HCT116 (cell line): ENCODE measurements around the gene RND3. TPM values are rescaled to one million over a fixed set of nuclear protein-coding genes. Genes with fewer than 3 reads are reported as not detected.

Source experiments
- ATAC-seq: fragments of 200-7000 bp; cut with Tn5 transposase; 2 replicates; pipeline ENCODE4 v1.9.1; 2020; ENCODE audit warnings: mild to moderate bottlenecking, moderate library complexity
- BruUV-seq: library from RNA; stranded (reverse); fragments of 400-500 nt; replicated peaks from 2 replicates; lab custom pipeline; 2021; lab: Mats Ljungman, UMichigan
- CTCF ChIA-PET: fragments of 300-600 bp; sonication (Branson Sonifier 250); formaldehyde crosslinking; loops from one replicate; lab custom pipeline; 2021; ENCODE audit warnings: antibody characterized with exemption; lab: Charles Lee
- POLR2A ChIA-PET: fragments of 300-600, 350-600 bp; sonication (Branson Sonifier 250); formaldehyde crosslinking; loops from one replicate; lab custom pipeline; 2021; ENCODE audit warnings: antibody characterized with exemption; lab: Charles Lee
- RAD21 ChIA-PET, 2 experiments: fragments of 300-600 bp; sonication (Branson Sonifier 250); formaldehyde crosslinking; loops; one replicate each; lab custom pipeline; 2023; ENCODE audit warnings: low total read pairs in 2 of 2; ENCODE audit not compliant: uncharacterized antibody in 2 of 2, unreplicated experiment in 2 of 2, low non-redundant PET in 1 of 2; lab: Charles Lee
- DNase-seq: peaks from one replicate; pipeline ENCODE4 v3.0.0-alpha.2; 2010; ENCODE audit warnings: low read depth, low spot score
- H2AFZ ChIP-seq: fragments of 200-600 bp; shearing (Covaris generic), sonication (generic); 2 replicates; pipeline ENCODE4 v1.6.1; 2017; ENCODE audit warnings: low read depth, mixed run types, mixed read lengths, antibody characterized with exemption, low read length; ENCODE audit not compliant: poor library complexity, severe bottlenecking
- H3K27ac ChIP-seq: 2 replicates; pipeline ENCODE4 v1.5.1; 2012; ENCODE audit warnings: low read depth, low read length
- H3K27me3 ChIP-seq: fragments of 200-600 bp; sonication (generic); 2 replicates; pipeline ENCODE4 v1.6.1; 2016; ENCODE audit warnings: mixed run types, low read length, mixed read lengths; ENCODE audit not compliant: insufficient read depth
- H3K36me3 ChIP-seq, 2 experiments: fragments of 200-500 bp in 1 of 2; fragments of 200-600 bp in 1 of 2; sonication (Bioruptor generic) in 1 of 2; sonication (generic) in 1 of 2; 2 replicates each; pipeline versions ENCODE4 v1.5.1 to v1.6.1; 2014 to 2016; ENCODE audit warnings: low read length in 2 of 2, inconsistent platforms in 1 of 2, mixed read lengths in 1 of 2, mixed run types in 1 of 2; ENCODE audit not compliant: insufficient read depth in 2 of 2, control insufficient read depth in 1 of 2
- H3K4me1 ChIP-seq, 2 experiments: fragments of 200-600 bp in 1 of 2; sonication (generic) in 1 of 2; 2 replicates each; pipeline versions ENCODE4 v1.5.1 to v1.6.1; 2012 to 2017; ENCODE audit warnings: low read length in 2 of 2, inconsistent platforms in 1 of 2, mild to moderate bottlenecking in 1 of 2, mixed read lengths in 1 of 2, mixed run types in 1 of 2, moderate library complexity in 1 of 2; ENCODE audit not compliant: insufficient read depth in 2 of 2, control insufficient read depth in 1 of 2
- H3K4me2 ChIP-seq: fragments of 200-600 bp; sonication (generic); 2 replicates; pipeline ENCODE4 v1.6.1; 2017; ENCODE audit warnings: mixed run types, low read length, mixed read lengths
- H3K4me3 ChIP-seq, 2 experiments: fragments of 200-600 bp in 1 of 2; sonication (generic) in 1 of 2; replicated peaks in 1 of 2; 2 replicates each; pipeline ENCODE4 v1.5.1; 2011 to 2016; ENCODE audit warnings: low read length in 2 of 2, control low read depth in 1 of 2, low read depth in 1 of 2, mild to moderate bottlenecking in 1 of 2, mixed read lengths in 1 of 2, mixed run types in 1 of 2
- H3K79me2 ChIP-seq: fragments of 200-600 bp; sonication (generic); 2 replicates; pipeline ENCODE4 v1.6.1; 2017; ENCODE audit warnings: mild to moderate bottlenecking, mixed run types, low read length, moderate library complexity, mixed read lengths; ENCODE audit not compliant: insufficient read depth
- H3K9ac ChIP-seq: fragments of 200-600 bp; sonication (generic); 2 replicates; pipeline ENCODE4 v1.6.1; 2016; ENCODE audit warnings: low read length, mixed read lengths
- H3K9me2 ChIP-seq: fragments of 200-600 bp; sonication (generic), shearing (Covaris generic); 2 replicates; pipeline ENCODE4 v1.6.1; 2017; ENCODE audit warnings: mixed run types, mild to moderate bottlenecking, moderate library complexity; ENCODE audit not compliant: insufficient read depth
- H3K9me3 ChIP-seq, 2 experiments: fragments of 200-500 bp in 1 of 2; fragments of 200-600 bp in 1 of 2; sonication (Bioruptor generic) in 1 of 2; sonication (generic) in 1 of 2; 2 replicates each; pipeline ENCODE4 v1.6.1; 2014 to 2017; ENCODE audit warnings: low read length in 2 of 2, mixed read lengths in 2 of 2, inconsistent platforms in 1 of 2, low read depth in 1 of 2, mild to moderate bottlenecking in 1 of 2, mixed run types in 1 of 2, moderate library complexity in 1 of 2; ENCODE audit not compliant: control insufficient read depth in 1 of 2, insufficient read depth in 1 of 2
- H4K20me1 ChIP-seq: fragments of 200-600 bp; sonication (generic), shearing (Covaris generic); 2 replicates; pipeline ENCODE4 v1.6.1; 2017; ENCODE audit warnings: mixed run types, mild to moderate bottlenecking, moderate library complexity; ENCODE audit not compliant: insufficient read depth
- ATF3 ChIP-seq: IDR thresholded peaks from 2 replicates; pipeline ENCODE4 v1.6.1; 2012
- CBX3 ChIP-seq: IDR thresholded peaks from 2 replicates; pipeline ENCODE4 v1.6.1; 2012; ENCODE audit warnings: low read depth
- CEBPB ChIP-seq: IDR thresholded peaks from 2 replicates; pipeline ENCODE4 v1.6.1; 2012; ENCODE audit warnings: low read depth
- CTCF ChIP-seq, 3 experiments: fragments of 200-600 bp in 1 of 3; sonication (generic) in 1 of 3; IDR thresholded peaks in 2 of 3; conservative IDR thresholded peaks in 1 of 3; 2 replicates each; pipeline ENCODE4 v1.5.1; 2012 to 2017; ENCODE audit warnings: low read depth in 2 of 3, low read length in 2 of 3, antibody characterized with exemption in 1 of 3, borderline replicate concordance in 1 of 3, control low read depth in 1 of 3, mild to moderate bottlenecking in 1 of 3, mixed read lengths in 1 of 3, mixed run types in 1 of 3, moderate library complexity in 1 of 3; ENCODE audit not compliant: insufficient read depth in 1 of 3
- EGR1 ChIP-seq: IDR thresholded peaks from 2 replicates; pipeline ENCODE4 v1.6.1; 2012; ENCODE audit warnings: low read depth
- ELF1 ChIP-seq: IDR thresholded peaks from 2 replicates; pipeline ENCODE4 v1.6.1; 2012; ENCODE audit warnings: low read depth, borderline replicate concordance
- EZH2 ChIP-seq: fragments of 200-600 bp; sonication (generic); IDR thresholded peaks from 2 replicates; pipeline ENCODE4 v1.6.1; 2017; ENCODE audit warnings: antibody characterized with exemption, mixed run types
- EZH2phosphoT487 ChIP-seq: fragments of 200-600 bp; IDR thresholded peaks from 2 replicates; pipeline ENCODE4 v1.6.1; 2018; ENCODE audit warnings: antibody characterized with exemption, borderline replicate concordance
- JUND ChIP-seq: IDR thresholded peaks from 2 replicates; pipeline ENCODE4 v1.6.1; 2012
- POLR2A ChIP-seq: IDR thresholded peaks from 2 replicates; pipeline ENCODE4 v1.7.0; 2011; ENCODE audit warnings: borderline replicate concordance; ENCODE audit not compliant: insufficient read depth, insufficient read length; ENCODE audit errors: extremely low read depth
- RAD21 ChIP-seq: IDR thresholded peaks from 2 replicates; pipeline ENCODE4 v1.6.1; 2012; ENCODE audit warnings: low read depth, mild to moderate bottlenecking
- SIN3A ChIP-seq: IDR thresholded peaks from 2 replicates; pipeline ENCODE4 v1.6.1; 2012; ENCODE audit warnings: low read depth
- SP1 ChIP-seq: IDR thresholded peaks from 2 replicates; pipeline ENCODE4 v1.6.1; 2012; ENCODE audit warnings: low read depth
- SRF ChIP-seq: IDR thresholded peaks from 2 replicates; pipeline ENCODE4 v1.6.1; 2012; ENCODE audit warnings: low read depth
- TCF7L2 ChIP-seq: IDR thresholded peaks from 2 replicates; pipeline ENCODE4 v1.7.0; 2011; ENCODE audit warnings: borderline replicate concordance, inconsistent platforms; ENCODE audit not compliant: insufficient read depth, insufficient read length; ENCODE audit errors: extremely low read depth
- YY1 ChIP-seq: IDR thresholded peaks from 2 replicates; pipeline ENCODE4 v1.6.1; 2011; ENCODE audit warnings: low read length, low read depth, moderate library complexity, mild to moderate bottlenecking; ENCODE audit not compliant: insufficient replicate concordance; ENCODE audit errors: extremely low read depth
- ZNF274 ChIP-seq: fragments of 200-500 bp; sonication (Bioruptor generic); IDR thresholded peaks from 2 replicates; pipeline ENCODE4 v1.6.1; 2014; ENCODE audit warnings: mild to moderate bottlenecking, low read depth, low read length, inconsistent platforms
- intact Hi-C: fragments of 100-400 bp; cut with micrococcal nuclease; formaldehyde crosslinking; loops from 2 replicates; pipeline ENCODE4 v1.10.0; 2022
- total RNA-seq: library from RNA; stranded (reverse); gene quantifications from one replicate; pipeline ENCODE4 v1.2.1, GENCODE V29; 2021; ENCODE audit not compliant: unreplicated experiment
- TF ChIP-seq, protein P1 (sequence below): IDR thresholded peaks from 2 replicates; pipeline ENCODE4 v1.6.1; 2012; ENCODE audit warnings: low read depth
- TF ChIP-seq, protein P2 (sequence below): IDR thresholded peaks from 2 replicates; pipeline ENCODE4 v1.6.1; 2011; ENCODE audit warnings: mild to moderate bottlenecking, low read length, moderate library complexity; ENCODE audit not compliant: insufficient replicate concordance; ENCODE audit errors: extremely low read depth

RND3 gene
- total RNA-seq, 1 experiment from 2014 or later = 15.0 TPM

DNA sequence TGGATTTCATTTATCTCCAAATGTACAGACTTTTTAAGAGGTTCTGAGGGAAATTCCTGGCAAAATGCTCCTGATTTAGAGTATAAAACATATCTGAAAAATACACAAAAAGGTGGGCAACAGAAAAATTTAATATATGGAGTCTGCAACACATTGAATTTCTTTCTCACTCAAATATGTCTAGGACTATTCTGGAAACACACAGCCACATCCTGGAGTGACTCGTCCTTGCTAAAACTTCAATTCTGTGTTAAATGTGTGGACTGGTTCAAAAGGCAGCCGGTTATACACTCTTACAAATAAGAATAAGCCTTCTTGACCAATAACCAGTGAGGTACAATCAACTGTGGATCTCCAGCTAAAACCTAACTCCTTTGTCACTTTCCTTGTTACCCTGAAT is 44.1 kb upstream of the RND3 start:
- ChIA-PET CTCF (no interaction called here), POLR2A (no interaction called here), RAD21 (no interaction called here)
- H3K4me1 ChIP-seq = peaks cover 4 to 11% of the 10 kb centered on the region in 2 experiments; a peak in 3 of 4 replicates
- H4K20me1 ChIP-seq = no peaks in the 10 kb centered on the region
- no peak overlapping the region for H3K27ac ChIP-seq
- ATAC-seq = no peak
- no TSS peak for BruUV-seq
- no peaks in the 10 kb centered on the region for H3K9me3 ChIP-seq
- no peak overlapping the region for H3K4me2 ChIP-seq
- no peak overlapping the region for H2AFZ ChIP-seq
- no peaks in the 10 kb centered on the region for H3K79me2 ChIP-seq
- intact Hi-C loops = no loop called here
- H3K9ac ChIP-seq = no peak overlapping the region
- H3K9me2 ChIP-seq = no peaks in the 10 kb centered on the region
- no peak for TF ChIP-seq ELF1
- no peak for TF ChIP-seq CEBPB
- TF ChIP-seq SP1 = no peak
- no peak for TF ChIP-seq RAD21
- no peak for TF ChIP-seq CTCF (IDR thresholded peaks at IDR 0.05 in 2 of 3, conservative IDR thresholded peaks at IDR 0.05 in 1 of 3; ENCODE audit: borderline replicate concordance in 1 of 3, insufficient read depth in 1 of 3, low read depth in 2 of 3, low read length in 2 of 3)
- no peak for TF ChIP-seq EZH2
- no peak for TF ChIP-seq EZH2phosphoT487
- TF ChIP-seq POLR2A = no peak
- no peak for TF ChIP-seq CBX3
- TF ChIP-seq, protein P1, sequence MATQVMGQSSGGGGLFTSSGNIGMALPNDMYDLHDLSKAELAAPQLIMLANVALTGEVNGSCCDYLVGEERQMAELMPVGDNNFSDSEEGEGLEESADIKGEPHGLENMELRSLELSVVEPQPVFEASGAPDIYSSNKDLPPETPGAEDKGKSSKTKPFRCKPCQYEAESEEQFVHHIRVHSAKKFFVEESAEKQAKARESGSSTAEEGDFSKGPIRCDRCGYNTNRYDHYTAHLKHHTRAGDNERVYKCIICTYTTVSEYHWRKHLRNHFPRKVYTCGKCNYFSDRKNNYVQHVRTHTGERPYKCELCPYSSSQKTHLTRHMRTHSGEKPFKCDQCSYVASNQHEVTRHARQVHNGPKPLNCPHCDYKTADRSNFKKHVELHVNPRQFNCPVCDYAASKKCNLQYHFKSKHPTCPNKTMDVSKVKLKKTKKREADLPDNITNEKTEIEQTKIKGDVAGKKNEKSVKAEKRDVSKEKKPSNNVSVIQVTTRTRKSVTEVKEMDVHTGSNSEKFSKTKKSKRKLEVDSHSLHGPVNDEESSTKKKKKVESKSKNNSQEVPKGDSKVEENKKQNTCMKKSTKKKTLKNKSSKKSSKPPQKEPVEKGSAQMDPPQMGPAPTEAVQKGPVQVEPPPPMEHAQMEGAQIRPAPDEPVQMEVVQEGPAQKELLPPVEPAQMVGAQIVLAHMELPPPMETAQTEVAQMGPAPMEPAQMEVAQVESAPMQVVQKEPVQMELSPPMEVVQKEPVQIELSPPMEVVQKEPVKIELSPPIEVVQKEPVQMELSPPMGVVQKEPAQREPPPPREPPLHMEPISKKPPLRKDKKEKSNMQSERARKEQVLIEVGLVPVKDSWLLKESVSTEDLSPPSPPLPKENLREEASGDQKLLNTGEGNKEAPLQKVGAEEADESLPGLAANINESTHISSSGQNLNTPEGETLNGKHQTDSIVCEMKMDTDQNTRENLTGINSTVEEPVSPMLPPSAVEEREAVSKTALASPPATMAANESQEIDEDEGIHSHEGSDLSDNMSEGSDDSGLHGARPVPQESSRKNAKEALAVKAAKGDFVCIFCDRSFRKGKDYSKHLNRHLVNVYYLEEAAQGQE = no peak
- TF ChIP-seq, protein P2, sequence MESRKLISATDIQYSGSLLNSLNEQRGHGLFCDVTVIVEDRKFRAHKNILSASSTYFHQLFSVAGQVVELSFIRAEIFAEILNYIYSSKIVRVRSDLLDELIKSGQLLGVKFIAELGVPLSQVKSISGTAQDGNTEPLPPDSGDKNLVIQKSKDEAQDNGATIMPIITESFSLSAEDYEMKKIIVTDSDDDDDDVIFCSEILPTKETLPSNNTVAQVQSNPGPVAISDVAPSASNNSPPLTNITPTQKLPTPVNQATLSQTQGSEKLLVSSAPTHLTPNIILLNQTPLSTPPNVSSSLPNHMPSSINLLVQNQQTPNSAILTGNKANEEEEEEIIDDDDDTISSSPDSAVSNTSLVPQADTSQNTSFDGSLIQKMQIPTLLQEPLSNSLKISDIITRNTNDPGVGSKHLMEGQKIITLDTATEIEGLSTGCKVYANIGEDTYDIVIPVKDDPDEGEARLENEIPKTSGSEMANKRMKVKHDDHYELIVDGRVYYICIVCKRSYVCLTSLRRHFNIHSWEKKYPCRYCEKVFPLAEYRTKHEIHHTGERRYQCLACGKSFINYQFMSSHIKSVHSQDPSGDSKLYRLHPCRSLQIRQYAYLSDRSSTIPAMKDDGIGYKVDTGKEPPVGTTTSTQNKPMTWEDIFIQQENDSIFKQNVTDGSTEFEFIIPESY = no peak
- no peak for TF ChIP-seq TCF7L2
- TF ChIP-seq YY1 = no peak
- TF ChIP-seq SRF = no peak
- TF ChIP-seq ATF3 = no peak
- no peak for TF ChIP-seq ZNF274
- no peak for TF ChIP-seq JUND
- no peak for TF ChIP-seq EGR1
- no peak for TF ChIP-seq SIN3A
- DNase-seq = no peak
- no peaks in the 10 kb centered on the region for H3K27me3 ChIP-seq
- H3K36me3 ChIP-seq = no peaks in the 10 kb centered on the region
- H3K4me3 ChIP-seq = no peak overlapping the region
